ENCODE results near the gene PKD1. TPM values are rescaled to one million over a fixed set of nuclear protein-coding genes. Genes with fewer than 3 reads are reported as not detected.

Gene PKD1
- total and polyA plus RNA-seq, 8 donors = 29.8 to 127 (median 44.2) TPM

DNA sequence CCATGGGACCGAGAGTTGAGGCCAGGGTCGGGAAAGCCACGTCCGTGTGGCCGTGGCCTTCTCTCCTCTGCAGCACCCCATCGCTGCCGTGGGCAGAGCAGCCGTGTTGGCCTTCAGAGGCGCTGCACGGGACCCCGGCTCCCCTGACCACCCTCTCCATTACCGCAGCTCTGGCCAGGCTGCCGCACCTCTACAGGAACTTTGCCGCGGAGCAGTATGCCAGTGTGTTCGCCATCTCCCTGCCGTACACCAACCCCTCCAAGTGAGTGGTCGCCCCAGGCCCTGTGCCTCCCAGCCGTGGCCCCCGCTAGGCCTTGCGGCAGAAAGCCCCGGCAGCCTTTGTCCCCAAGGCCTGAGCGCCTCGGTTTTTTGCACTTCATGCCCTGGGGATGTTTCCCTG is 60.1 kb downstream of the PKD1 start:
- Histone ChIP-seq H3K4me3 (no peak overlapping the region), H3K9me3 (no peaks in the 10 kb centered on the region), H3K4me1 (no peaks in the 10 kb centered on the region), H3K27ac (no peak overlapping the region), H3K36me3 (peaks cover 0 to 39% (median 3%) of the 10 kb centered on the region in 3 donors), H3K27me3 (no peaks in the 10 kb centered on the region)
- 96% methylated on average over 24 of the region's 24 CpGs for WGBS, 2 donors
- ATAC-seq (no peak), DNase-seq (peak in 1 of 6 donors; percentile 58), FAIRE-seq (no peak)
- TF ChIP-seq, protein P1, sequence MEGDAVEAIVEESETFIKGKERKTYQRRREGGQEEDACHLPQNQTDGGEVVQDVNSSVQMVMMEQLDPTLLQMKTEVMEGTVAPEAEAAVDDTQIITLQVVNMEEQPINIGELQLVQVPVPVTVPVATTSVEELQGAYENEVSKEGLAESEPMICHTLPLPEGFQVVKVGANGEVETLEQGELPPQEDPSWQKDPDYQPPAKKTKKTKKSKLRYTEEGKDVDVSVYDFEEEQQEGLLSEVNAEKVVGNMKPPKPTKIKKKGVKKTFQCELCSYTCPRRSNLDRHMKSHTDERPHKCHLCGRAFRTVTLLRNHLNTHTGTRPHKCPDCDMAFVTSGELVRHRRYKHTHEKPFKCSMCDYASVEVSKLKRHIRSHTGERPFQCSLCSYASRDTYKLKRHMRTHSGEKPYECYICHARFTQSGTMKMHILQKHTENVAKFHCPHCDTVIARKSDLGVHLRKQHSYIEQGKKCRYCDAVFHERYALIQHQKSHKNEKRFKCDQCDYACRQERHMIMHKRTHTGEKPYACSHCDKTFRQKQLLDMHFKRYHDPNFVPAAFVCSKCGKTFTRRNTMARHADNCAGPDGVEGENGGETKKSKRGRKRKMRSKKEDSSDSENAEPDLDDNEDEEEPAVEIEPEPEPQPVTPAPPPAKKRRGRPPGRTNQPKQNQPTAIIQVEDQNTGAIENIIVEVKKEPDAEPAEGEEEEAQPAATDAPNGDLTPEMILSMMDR (IDR thresholded peaks at IDR 0.05) = no peak
- intact Hi-C loops (cut with DNase I) = no loop called here

DNA sequence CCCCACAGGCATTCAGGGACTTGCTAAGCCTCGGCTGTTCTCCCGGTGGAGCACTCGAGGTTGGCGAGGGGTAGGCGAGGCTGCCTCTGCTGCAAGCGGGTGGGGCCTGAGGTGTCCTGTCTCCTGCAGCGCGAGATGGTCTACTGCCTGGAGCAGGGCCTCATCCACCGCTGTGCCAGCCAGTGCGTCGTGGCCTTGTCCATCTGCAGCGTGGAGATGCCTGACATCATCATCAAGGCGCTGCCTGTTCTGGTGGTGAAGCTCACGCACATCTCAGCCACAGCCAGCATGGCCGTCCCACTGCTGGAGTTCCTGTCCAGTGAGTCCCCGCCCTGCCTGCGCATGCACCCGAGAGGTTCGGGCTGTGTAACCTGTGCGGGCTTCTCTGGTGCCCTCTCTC is 61.6 kb downstream of the PKD1 start:
- Histone ChIP-seq H3K36me3 (peaks cover 0 to 28% (median 0%) of the 10 kb centered on the region in 3 donors), H3K9me3 (no peaks in the 10 kb centered on the region), H3K4me1 (no peaks in the 10 kb centered on the region), H3K27ac (no peak overlapping the region), H3K4me3 (no peak overlapping the region), H3K27me3 (no peaks in the 10 kb centered on the region)
- intact Hi-C loops (cut with DNase I) = no loop called here
- FAIRE-seq = no peak
- 94 to 95% methylated on average over 20 of the region's 20 CpGs for WGBS, 2 donors
- ATAC-seq = no peak
- DNase-seq = peak in 2 of 6 donors; percentile 16 to 64
- TF ChIP-seq, protein P1 (IDR thresholded peaks at IDR 0.05) = no peak

DNA sequence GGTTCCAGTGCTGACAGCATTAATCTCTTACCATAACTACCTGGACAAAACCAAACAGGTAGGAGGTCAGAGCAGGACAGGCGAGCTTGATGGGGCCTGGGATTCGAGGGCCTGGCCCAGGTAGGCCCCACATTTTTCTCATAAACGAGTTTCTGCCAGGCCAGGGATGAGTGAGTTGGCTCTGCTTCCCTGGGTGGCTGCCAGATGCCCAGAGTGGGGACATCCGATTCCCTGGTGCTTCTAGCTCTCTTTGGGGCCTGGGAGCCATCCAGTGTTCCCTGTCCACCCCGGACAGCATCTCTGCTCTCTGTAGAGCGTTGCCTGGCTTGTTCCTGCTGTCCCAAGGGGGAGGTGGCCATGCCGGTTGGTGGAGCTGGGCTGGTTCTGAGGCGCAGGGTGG is 62.8 kb downstream of the PKD1 start:
- Histone ChIP-seq H3K27me3 (no peaks in the 10 kb centered on the region), H3K4me1 (no peaks in the 10 kb centered on the region), H3K9me3 (no peaks in the 10 kb centered on the region), H3K36me3 (peaks cover 0 to 26% (median 0%) of the 10 kb centered on the region in 3 donors), H3K27ac (no peak overlapping the region), H3K4me3 (no peak overlapping the region)
- intact Hi-C loops (cut with DNase I) = no loop called here
- peak in 1 of 6 donors; percentile 23 for DNase-seq
- TF ChIP-seq, protein P1 (IDR thresholded peaks at IDR 0.05) = no peak
- no peak for FAIRE-seq
- no peak for ATAC-seq
- 89 to 92% methylated on average over 8 of the region's 8 CpGs for WGBS, 2 donors

DNA sequence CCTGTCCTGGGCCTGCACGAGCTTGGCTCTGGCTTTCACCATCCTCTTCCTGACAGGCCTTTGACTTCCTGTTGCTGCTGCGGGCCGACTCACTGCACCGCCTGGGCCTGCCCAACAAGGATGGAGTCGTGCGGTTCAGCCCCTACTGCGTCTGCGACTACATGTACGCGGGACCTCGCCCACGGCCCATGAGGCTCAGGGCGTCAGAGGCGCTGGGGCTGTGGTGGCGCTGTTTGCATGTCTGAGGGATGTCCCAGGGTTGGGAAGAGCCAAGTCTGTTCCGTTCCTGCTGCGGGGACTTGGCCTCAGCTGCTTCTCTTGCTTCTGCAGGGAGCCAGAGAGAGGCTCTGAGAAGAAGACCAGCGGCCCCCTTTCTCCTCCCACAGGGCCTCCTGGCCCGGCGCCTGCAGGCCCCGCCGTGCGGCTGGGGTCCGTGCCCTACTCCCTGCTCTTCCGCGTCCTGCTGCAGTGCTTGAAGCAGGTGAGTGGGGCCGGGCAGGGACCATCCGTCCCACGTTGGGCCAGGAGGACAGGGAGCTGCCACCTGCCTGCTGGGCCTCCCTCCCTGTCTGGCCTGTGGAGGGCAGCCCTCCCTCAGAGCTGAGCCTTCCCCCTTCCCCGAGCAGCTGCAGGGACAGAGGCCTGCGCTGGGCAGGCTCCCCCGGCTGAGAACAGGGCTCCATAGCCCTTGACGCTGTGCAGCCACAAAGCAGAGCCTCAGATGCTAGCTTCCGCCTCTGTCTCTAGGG is 64.1 kb downstream of the PKD1 start:
- no peak for FAIRE-seq
- H3K36me3 ChIP-seq = peaks cover 0 to 33% (median 0%) of the 10 kb centered on the region in 3 donors
- H3K27ac ChIP-seq = no peak overlapping the region
- no peaks in the 10 kb centered on the region for H3K27me3 ChIP-seq
- intact Hi-C loops (cut with DNase I) = no loop called here
- no peaks in the 10 kb centered on the region for H3K4me1 ChIP-seq
- H3K4me3 ChIP-seq = no peak overlapping the region
- TF ChIP-seq, protein P1 (IDR thresholded peaks at IDR 0.05) = no peak
- peak in 1 of 4 donors; percentile 27 for ATAC-seq
- 88 to 89% methylated on average over 34 of the region's 34 CpGs for WGBS, 2 donors
- DNase-seq = peak in 2 of 6 donors; percentile 21 to 61
- no peaks in the 10 kb centered on the region for H3K9me3 ChIP-seq
